ENCODE measurements around the gene PALD1. TPM values are rescaled to one million over a fixed set of nuclear protein-coding genes. Genes with fewer than 3 reads are reported as not detected.
A peak's percentile ranks its signal among the peaks of the same experiment; 100 is the strongest.

PALD1 gene
- total RNA-seq, 1 experiment from 2014 or later = 0.40 TPM

DNA sequence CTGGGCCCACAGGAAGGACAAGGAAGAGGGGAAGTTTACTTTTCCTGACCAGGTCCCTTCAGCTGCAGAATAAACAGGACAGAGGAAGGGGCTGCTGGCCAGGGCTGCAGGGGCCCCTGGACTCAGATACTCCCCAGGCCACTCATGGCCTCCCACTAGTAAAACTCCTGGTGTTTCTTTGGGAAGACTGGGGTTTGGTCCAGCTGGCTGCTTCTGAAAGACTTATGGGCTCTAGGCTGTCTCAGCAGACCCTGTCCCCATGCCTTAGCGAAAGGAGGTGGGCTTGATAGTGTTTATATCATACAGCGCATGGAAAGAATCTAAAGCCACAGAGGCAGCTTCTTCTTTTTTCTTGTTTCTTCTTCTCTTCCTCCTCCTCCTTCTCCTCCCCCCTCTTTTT is 56.4 kb downstream of the PALD1 start:
- DNase-seq (ENCODE audit: low read depth) = no peak

DNA sequence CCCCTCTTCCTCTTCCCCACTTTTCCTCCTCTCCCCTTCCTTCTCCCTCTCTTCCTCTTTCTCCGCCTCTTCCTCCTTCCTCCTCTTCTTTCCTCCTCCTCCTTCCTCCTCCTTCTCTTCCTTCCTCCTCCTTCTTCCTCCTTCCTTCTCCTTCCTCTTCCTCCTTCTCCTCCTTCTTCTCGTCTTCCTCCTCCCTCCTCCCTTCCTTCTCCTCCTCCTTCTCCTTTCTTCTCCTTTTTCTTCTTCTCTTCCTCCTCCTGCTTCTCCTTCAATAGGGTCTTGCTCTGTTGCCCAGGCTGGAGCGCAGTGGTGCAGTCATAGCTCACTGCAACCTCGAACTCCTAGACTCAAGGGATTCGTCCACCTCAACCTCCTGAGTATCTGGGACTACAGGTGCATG is 56.9 kb downstream of the PALD1 start:
- no peak for DNase-seq (ENCODE audit: low read depth)

GRCh38 chr10:70536196-70536861 is 57.8 kb downstream of the PALD1 start:
- no peak for DNase-seq (ENCODE audit: low read depth)

GRCh38 chr10:70537398-70538194 is 59.0 kb downstream of the PALD1 start:
- DNase-seq (ENCODE audit: low read depth) = no peak

DNA sequence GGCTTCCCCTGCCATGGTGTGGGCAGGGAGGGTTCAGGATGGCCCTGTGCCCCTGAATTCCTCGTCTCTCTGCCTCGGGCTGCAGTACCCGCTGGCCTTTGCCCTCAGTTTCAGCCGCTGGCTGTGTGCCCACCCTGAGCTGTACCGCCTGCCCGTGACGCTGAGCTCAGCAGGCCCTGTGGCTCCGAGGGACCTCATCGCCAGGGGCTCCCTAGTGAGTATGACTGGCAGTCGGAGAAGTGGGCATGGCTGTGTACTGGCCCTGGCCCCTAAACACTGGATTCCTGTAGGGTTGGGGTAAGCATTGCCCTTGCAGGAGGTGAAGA is 59.6 kb downstream of the PALD1 start:
- no peak for DNase-seq (ENCODE audit: low read depth)

DNA sequence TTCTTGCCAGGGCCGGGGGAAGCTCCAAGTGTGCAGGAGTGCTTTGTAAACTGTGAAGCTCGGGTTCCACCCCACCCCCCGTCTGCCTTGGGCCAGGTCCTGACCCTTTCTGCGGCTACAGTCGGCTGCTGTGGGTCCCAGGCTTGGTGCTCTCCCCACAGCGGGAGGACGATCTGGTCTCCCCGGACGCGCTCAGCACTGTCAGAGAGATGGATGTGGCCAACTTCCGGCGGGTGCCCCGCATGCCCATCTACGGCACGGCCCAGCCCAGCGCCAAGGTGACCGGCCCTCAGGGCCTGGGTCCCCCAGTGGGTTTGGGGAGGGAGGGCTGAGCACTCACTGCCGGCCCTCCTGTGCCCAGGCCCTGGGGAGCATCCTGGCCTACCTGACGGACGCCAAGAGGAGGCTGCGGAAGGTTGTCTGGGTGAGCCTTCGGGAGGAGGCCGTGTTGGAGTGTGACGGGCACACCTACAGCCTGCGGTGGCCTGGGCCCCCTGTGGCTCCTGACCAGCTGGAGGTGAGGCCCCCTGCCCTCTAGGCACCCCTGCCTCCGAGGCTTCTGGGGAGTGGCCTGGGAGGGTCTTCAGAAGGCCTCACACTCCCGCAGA is 60.3 kb downstream of the PALD1 start:
- DNase-seq (ENCODE audit: low read depth) = no peak

- no peak for DNase-seq (ENCODE audit: low read depth)
Observed at GRCh38 chr10:70539471-70539870, 60.9 kb downstream of the PALD1 start.

DNA sequence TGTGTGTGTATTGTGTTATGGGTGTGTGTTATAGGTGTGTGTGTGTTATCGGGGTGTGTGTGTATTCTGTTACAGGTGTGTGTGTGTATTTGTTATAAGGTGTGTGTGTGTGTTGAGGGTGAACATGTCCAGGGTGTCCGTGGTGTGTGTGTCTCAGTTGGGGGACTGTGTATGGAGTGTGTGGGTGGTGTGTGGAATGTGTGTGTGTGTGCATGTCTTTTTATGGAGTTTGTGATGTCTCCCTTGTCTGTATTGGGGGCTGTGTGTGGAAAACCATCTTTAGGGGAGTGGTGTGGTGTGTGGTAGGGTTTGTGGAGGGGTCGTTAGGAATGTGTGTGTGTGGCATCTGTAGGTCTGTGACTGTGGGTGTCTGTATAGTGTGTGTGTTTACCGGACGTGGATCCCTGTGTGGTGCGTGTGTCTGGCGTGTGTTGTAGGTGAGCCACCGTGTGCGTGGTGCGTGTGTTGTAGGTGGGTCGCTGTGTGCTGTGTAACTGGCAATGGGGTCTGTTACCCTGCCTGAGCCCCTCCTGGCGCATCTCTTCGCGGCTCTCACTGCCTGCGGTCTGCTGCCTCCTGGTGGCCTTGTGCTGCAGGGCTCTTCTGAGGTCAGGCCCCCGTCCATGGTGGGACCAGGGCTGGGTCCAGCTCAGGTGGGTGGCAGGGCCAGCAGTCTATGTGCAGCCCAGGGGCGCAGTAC is 61.7 kb downstream of the PALD1 start:
- no peak for DNase-seq (ENCODE audit: low read depth)

DNA sequence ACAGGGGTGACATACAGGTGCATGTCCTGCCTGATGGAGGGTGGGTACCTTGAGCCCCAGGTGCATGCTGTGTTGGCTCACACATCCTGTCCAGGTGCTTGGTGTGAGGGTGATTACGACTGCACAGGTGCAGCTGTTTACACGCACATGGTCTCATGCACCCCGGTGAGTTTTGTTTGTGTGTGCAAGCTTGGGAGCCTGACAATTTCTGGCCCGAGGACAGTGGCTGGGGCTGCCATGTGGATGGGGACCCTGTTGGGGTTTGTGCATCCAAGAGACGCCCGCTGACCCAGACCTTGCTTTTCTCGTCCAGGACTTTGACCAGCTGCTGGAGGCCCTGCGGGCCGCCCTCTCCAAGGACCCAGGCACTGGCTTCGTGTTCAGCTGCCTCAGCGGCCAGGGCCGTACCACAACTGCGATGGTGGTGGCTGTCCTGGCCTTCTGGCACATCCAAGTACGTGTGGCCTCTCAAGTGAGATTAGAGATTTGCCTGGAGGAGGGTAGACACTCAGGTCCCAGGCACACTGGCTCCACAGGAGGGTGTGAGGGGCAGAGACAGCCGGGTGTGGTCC is 62.3 kb downstream of the PALD1 start:
- DNase-seq (ENCODE audit: low read depth) = no peak

DNA sequence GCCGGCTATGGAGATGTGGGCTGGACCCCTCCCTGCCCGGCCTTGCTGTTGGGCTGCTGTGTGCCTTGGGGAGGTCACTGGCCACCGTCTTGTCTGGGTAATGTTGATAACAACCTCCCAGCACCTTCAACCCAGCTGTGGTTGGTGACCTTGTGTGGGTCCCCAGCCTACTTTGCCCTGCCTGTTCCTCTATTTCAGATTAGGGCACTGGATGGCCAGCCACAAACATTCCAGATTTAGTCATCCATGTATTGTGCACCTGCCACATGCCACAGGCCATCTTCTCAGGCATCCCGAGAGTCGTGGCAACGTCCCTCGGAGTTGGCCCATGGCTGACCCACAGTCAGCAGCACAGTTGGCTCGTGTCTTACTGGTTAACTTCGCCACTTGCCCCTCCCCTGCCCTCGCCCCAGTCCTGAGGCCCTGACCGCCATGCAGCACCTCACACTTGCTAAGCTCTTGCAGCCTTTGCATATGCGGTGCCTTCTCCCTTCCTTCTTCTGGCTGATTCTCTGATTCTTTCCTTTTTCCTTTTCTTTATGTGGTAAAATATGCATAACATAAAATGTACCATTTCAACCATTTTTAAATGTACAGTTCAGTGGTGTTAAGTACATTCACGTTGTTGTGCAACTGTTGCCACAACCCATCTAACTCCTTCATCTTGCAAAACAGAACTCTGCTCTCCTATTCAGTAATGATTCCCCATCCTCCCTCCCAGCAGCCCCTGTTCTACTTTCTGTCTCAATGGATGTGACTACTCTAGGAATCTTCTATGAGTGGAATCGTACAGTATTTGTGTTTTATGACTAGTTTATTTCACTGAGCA is 63.4 kb downstream of the PALD1 start:
- DNase-seq (ENCODE audit: low read depth) = peak; percentile 44

GRCh38 chr10:70542565-70542938 is 64.0 kb downstream of the PALD1 start:
- peak; percentile 22 for DNase-seq (ENCODE audit: low read depth)

DNA sequence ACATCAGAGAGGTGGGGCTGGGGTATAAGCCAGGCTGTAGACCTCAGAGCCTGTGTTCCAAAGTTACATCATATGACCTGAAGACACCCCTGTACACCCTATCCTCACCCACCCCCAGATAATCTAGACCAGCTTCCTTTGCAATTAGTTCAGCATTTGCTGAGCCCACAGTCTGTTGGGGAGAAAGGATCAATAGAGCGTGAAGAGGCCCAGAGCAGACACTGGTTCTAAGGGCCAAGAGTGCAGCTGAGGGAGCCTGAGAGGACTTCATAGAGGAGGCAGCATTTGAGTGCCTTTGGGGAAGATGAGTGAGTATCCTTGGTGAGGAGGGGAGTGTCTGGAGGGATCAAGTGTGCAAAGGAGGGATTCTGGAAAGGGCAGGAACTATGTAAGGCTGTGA is 65.3 kb downstream of the PALD1 start:
- DNase-seq (ENCODE audit: low read depth) = no peak

DNA sequence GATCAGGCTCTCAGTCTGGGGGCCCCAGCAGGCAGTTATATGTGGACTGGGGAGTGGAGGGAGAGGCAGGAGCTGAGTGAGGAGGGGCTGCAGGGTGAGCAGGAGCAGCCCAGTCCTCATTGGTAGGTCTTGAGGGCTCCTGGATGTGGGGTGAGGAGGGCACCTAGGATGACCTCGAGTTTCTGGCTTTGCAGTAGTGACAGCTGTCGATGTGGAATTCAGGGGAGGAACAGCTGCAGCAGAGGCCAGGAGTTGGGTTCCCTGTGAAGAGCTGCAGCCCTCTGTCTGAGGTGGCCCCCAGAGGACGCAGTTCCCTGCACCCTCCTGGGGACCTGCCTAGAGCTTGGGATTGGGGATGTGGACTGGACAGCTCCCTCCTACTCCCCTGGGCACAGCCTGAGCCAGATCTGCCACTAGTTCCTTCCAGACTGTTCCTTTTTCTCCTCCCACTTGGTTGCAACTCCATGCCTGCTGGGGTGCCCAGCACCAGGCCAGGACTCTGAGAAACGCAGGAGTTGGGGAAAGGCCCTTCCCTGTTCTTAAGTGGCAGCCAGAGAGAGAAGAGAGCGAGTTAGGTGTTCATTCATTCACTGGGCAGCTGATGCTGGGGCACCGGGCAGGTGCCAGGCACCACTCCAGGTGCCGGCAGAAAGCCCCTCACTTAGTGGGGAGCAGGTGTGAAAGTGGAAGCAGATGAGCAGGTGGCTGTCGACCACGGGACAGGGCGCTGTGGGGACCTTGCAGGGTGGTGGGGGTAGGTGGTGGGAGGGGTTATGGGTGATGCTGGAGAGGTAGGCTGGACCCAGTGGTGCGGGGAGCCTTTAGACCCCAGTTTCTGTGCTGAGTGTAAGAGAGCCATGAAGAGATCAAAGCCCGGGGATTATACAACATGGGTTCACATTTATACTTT is 66.1 kb downstream of the PALD1 start:
- peak; percentile 71 for DNase-seq (ENCODE audit: low read depth)

DNA sequence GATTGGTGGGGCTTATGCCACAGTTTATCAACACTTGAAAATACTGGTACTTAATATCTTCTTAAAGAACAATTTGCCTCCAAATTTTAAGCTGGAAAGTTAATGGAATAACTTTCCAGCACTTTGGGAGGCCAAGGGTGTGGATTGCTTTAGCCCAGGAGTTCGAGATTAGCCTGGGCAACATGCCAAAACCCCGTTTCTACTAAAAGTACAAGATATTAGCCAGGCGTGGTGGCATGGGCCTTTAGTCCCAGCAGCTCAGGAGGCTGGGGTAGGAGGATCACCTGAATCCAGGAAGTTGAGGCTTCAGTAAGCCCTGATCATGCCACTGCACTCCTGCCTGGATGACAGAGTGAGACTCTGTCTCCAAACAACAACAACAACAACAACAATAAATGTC is 68.0 kb downstream of the PALD1 start:
- DNase-seq (ENCODE audit: low read depth) = no peak

DNA sequence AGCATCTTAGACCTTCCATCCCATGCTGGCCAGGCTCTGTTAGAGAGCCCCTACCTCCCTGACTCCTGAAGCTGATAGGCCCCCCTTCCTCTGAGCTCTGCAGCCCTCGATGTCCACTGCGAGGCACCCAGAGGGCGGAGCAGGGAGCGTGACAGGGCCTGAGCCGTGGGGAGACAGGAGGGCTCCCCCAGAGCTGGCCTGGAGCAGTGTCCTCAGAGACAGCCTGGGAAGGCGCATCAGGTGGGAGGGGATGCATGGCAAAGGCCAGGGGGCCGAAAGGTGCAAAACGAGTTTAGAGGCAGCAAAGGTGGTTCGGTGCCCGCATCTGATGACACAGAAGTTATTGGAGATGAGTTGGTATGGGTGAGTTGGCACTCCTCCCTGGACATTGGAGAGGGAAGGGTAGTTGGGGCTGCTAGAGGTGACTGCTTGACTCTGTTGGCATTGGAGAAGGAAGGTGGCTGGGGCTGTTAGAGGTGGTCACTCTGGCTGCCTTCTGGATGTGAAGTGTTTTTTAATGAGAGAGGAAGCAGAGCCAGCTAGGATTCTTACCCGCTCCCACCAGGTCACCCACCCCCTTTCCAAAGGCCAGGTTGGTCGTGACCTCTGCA is 70.9 kb downstream of the PALD1 start:
- DNase-seq (ENCODE audit: low read depth) = no peak

DNA sequence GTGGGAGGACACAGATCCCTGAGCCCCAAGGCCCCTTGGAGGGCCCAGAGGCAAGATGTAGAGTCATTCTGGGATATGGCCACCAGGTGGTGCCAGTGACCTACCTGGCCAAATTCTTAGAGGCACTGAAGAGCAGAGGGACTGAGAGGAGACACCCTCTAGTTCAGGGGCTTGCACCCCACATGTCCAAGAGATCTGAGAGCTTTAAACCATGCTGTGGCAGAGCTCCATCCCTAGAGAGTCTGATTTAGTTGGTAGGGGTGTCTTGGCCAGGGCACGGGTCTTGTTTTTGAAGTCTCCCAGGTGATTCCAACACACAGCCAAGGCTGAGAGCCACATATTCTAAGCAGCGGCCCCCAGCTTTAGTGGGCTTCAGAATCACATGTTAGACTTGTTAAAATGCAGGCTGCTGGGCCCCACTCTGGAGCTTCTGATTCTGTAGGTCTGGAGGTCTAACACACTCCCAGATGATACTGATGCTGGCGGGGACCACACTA is 71.4 kb downstream of the PALD1 start:
- DNase-seq (ENCODE audit: low read depth) = peak; percentile 56

- no peak for DNase-seq (ENCODE audit: low read depth)
Observed at GRCh38 chr10:70550459-70550858, 71.9 kb downstream of the PALD1 start.

- DNase-seq (ENCODE audit: low read depth) = no peak
Observed at GRCh38 chr10:70551466-70551865, 72.9 kb downstream of the PALD1 start.

DNA sequence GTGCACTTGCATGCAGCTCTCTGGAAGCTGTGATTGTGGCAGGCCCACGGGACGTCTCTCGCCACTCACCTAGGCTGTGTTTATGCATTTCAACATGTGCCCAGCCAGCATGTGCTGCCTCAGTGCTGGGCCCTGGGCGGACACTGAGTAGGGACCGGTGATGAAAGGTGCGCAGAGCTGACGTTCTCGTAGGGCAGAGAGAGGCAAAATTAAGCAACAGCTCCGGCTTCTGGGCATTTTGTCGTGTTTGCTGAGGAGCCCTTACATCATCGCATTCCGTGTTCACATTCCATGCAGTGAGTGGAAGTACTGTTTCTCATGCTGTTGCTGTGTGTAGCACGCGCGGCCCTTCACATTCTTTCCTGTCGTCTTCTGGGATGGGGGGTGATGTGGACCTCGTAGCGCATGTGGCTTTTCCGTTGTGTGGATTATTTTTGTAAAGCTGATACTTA is 73.4 kb downstream of the PALD1 start:
- DNase-seq (ENCODE audit: low read depth) = peak; percentile 65

Measured in LHCN-M2 (cell line).